Measurements from ENCODE around the gene NAB2.

DNA sequence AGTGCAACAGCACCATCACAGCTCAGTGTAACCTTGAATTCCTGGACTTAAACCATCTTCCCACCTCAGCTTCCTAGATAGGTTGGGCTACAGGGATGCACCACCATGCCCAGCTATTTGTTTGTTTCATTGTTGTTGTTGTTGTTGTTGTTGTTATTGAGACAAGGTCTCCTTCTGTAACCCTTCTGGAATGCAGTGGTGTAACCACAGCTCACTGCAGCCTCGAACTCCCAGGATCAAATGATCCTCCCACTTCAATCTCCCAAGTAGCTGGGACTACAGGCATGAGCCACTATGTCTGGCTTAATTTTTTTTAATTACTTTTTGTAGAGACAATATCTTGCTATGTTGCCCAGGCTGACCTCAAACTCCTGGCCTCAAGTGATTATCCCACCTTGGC, 9.1 kb upstream of the NAB2 start:
- no peak for TF ChIP-seq RCOR1 (IDR thresholded peaks at IDR 0.05; ENCODE audit: low read length)
- TF ChIP-seq, protein P1, sequence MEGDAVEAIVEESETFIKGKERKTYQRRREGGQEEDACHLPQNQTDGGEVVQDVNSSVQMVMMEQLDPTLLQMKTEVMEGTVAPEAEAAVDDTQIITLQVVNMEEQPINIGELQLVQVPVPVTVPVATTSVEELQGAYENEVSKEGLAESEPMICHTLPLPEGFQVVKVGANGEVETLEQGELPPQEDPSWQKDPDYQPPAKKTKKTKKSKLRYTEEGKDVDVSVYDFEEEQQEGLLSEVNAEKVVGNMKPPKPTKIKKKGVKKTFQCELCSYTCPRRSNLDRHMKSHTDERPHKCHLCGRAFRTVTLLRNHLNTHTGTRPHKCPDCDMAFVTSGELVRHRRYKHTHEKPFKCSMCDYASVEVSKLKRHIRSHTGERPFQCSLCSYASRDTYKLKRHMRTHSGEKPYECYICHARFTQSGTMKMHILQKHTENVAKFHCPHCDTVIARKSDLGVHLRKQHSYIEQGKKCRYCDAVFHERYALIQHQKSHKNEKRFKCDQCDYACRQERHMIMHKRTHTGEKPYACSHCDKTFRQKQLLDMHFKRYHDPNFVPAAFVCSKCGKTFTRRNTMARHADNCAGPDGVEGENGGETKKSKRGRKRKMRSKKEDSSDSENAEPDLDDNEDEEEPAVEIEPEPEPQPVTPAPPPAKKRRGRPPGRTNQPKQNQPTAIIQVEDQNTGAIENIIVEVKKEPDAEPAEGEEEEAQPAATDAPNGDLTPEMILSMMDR (IDR thresholded peaks at IDR 0.05) = no peak
- TF ChIP-seq EZH2phosphoT487 (IDR thresholded peaks at IDR 0.05; ENCODE audit: borderline replicate concordance, low read depth) = no peak
